HepG2 (cell line): ENCODE results near the gene VPS18.

Experiments
- ELF4 ChIP-seq: sonication (generic); formaldehyde crosslinking; IDR thresholded peaks from 2 replicates; pipeline ENCODE4 v1.5.0; 2020; ENCODE audit warnings: missing genetic modification reagents, mild to moderate bottlenecking, moderate library complexity, borderline replicate concordance
- FOXA1 ChIP-seq, 2 experiments: fragments of 450-650 bp in 1 of 2; sonication (generic) in 1 of 2; formaldehyde crosslinking in 1 of 2; IDR thresholded peaks; 2 replicates each; pipeline versions ENCODE4 v1.4.0 to v1.6.1; 2016 to 2020; ENCODE audit warnings: missing genetic modification reagents in 1 of 2
- MEF2D ChIP-seq: sonication (generic); formaldehyde crosslinking; IDR thresholded peaks from 2 replicates; pipeline ENCODE4 v1.5.1; 2020; ENCODE audit warnings: mild to moderate bottlenecking, missing genetic modification reagents
- SP1 ChIP-seq, 2 experiments: fragments of 450-650 bp in 1 of 2; sonication (generic) in 1 of 2; formaldehyde crosslinking in 1 of 2; IDR thresholded peaks; 2 replicates each; pipeline versions ENCODE4 v1.4.0 to v1.6.1; 2016 to 2020; ENCODE audit warnings: missing genetic modification reagents in 1 of 2
- TCF12 ChIP-seq, 2 experiments: fragments of 450-650 bp in 1 of 2; sonication (generic) in 1 of 2; formaldehyde crosslinking in 1 of 2; IDR thresholded peaks; 2 replicates each; pipeline versions ENCODE4 v1.6.1 to v1.8.0; 2017 to 2022; ENCODE audit warnings: antibody characterized with exemption in 1 of 2, mild to moderate bottlenecking in 1 of 2, missing genetic modification reagents in 1 of 2, moderate library complexity in 1 of 2
- ZNF660 ChIP-seq: sonication (generic); formaldehyde crosslinking; IDR thresholded peaks from 2 replicates; pipeline ENCODE4 v1.5.1; 2020; ENCODE audit warnings: mild to moderate bottlenecking, low read depth, missing genetic modification reagents, borderline replicate concordance
- TF ChIP-seq, protein P1 (sequence below): sonication (generic); formaldehyde crosslinking; IDR thresholded peaks from 2 replicates; pipeline ENCODE4 v1.8.1; 2023; ENCODE audit warnings: missing genetic modification reagents, mild to moderate bottlenecking, borderline replicate concordance

DNA sequence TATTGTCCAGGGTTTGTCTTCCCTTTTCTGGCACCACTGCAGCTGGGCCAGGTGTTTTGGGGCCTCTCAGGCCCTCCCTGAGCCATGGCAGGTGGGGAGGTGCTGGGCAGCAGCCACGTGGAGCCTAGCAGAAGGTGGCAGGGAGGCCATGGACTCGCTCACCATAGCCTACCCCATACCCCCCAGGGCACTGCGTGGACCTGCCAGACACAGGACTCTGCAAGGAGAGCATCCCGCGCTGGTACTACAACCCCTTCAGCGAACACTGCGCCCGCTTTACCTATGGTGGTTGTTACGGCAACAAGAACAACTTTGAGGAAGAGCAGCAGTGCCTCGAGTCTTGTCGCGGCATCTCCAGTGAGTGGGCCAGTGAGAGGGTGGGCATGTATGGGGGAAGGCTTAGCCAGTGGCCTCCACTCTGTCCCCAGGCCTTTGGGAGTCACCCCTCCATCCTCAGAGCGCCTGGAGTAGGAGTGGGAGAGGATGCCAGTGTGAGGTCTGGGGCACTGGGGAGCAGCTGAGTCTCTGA, 38.5 kb upstream of the VPS18 start:
- TF ChIP-seq TCF12 (IDR thresholded peaks at IDR 0.05) (no peak), TCF12 (CRISPR knock-in tag; IDR thresholded peaks at IDR 0.05) (no peak), ELF4 (CRISPR knock-in tag) (no peak), SP1 (IDR thresholded peaks at IDR 0.05) (no peak), SP1 (CRISPR knock-in tag; IDR thresholded peaks at IDR 0.05) (no peak), MEF2D (CRISPR knock-in tag) (no peak), FOXA1 (IDR thresholded peaks at IDR 0.05) (no peak), FOXA1 (CRISPR knock-in tag; IDR thresholded peaks at IDR 0.05) (no peak), ZNF660 (no peak)
- TF ChIP-seq, protein P1, sequence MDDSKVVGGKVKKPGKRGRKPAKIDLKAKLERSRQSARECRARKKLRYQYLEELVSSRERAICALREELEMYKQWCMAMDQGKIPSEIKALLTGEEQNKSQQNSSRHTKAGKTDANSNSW (CRISPR knock-in tag): no peak
